ENCODE data around the gene PPARD. TPM values are rescaled to one million over a fixed set of nuclear protein-coding genes. Genes with fewer than 3 reads are reported as not detected.

PPARD gene
- total RNA-seq, 1 donor from 2014 or later, result 27.0 TPM

DNA sequence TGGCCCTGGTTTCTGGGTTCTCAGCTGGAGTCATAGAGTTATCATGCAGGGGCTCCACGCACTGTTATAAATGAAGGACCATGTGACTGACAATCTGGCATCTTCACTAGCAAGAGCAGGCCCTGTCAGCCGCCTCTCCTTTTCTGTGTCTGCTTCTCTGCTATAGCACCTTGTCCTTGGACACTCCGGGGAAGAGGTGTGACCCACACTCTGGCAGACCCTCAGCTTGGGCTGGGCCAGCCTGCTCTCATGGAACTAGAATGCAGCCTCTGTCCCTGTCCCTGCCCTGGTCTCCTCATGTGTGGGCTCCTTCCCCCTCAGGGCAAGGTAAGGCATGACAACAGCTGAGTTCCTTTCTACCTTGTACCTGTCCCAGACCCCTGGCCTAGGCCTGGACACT lies 98.8 kb downstream of the PPARD start:
- Mint-ChIP-seq H3K9me3 (ENCODE audit: low read depth) (no peaks in the 10 kb centered on the region), H3K36me3 (ENCODE audit: low read depth) (no peaks in the 10 kb centered on the region), H3K27ac (ENCODE audit: unreplicated experiment) (no peak overlapping the region), H3K4me3 (ENCODE audit: unreplicated experiment) (no peak overlapping the region), H3K27me3 (ENCODE audit: low read depth) (no peaks in the 10 kb centered on the region), H3K4me1 (ENCODE audit: low read depth) (no peaks in the 10 kb centered on the region)
- TF ChIP-seq, protein P1, sequence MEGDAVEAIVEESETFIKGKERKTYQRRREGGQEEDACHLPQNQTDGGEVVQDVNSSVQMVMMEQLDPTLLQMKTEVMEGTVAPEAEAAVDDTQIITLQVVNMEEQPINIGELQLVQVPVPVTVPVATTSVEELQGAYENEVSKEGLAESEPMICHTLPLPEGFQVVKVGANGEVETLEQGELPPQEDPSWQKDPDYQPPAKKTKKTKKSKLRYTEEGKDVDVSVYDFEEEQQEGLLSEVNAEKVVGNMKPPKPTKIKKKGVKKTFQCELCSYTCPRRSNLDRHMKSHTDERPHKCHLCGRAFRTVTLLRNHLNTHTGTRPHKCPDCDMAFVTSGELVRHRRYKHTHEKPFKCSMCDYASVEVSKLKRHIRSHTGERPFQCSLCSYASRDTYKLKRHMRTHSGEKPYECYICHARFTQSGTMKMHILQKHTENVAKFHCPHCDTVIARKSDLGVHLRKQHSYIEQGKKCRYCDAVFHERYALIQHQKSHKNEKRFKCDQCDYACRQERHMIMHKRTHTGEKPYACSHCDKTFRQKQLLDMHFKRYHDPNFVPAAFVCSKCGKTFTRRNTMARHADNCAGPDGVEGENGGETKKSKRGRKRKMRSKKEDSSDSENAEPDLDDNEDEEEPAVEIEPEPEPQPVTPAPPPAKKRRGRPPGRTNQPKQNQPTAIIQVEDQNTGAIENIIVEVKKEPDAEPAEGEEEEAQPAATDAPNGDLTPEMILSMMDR (IDR thresholded peaks at IDR 0.05), result no peak
- no peak for DNase-seq (ENCODE audit: low spot score)

DNA sequence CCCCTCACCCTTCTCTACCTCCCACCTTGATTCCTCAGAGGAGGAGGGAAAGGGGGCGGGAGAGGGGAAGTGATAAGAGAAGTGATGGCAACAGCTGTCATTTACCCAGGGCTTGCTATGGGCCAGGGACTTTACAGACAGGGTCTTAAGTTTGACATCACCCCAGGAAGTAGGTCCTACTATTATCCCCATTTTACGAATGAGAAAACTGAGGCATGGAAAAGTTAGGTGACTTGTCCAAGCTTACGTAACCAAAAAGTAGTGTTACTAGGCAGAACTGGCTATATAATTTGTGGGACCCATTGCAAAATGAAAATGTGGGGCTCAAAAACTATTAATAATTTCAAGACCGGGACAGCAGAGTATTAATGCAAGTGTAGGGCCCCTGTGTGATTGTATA lies 99.3 kb downstream of the PPARD start:
- no peak for DNase-seq (ENCODE audit: low spot score)
- no peak overlapping the region for H3K4me3 Mint-ChIP-seq (ENCODE audit: unreplicated experiment)
- TF ChIP-seq, protein P1 (IDR thresholded peaks at IDR 0.05), result no peak
- no peak overlapping the region for H3K27ac Mint-ChIP-seq (ENCODE audit: unreplicated experiment)
- H3K36me3 Mint-ChIP-seq (ENCODE audit: low read depth), result no peaks in the 10 kb centered on the region
- H3K27me3 Mint-ChIP-seq (ENCODE audit: low read depth), result no peaks in the 10 kb centered on the region
- no peaks in the 10 kb centered on the region for H3K9me3 Mint-ChIP-seq (ENCODE audit: low read depth)
- no peaks in the 10 kb centered on the region for H3K4me1 Mint-ChIP-seq (ENCODE audit: low read depth)

DNA sequence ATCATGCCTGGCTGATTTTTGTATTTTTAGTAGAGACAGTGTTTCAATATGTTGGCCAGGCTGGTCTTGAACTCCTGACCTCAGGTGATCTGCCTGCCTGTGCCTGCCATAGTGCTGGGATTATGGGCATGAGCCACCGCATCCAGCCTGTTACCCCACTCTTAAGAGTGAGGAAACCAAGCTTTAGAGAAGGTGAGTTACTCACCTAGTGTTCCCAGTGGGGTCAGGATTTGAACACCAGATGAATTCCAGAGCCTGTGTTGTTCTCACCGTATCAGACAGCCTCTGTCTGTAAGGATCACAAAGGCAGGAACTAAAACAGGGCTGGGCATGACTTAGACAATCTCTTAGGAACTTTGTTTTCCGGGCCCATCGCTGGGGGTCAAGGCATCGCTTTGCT lies 100.3 kb downstream of the PPARD start:
- no peak for DNase-seq (ENCODE audit: low spot score)
- Mint-ChIP-seq H3K27ac (ENCODE audit: unreplicated experiment) (no peak overlapping the region), H3K27me3 (ENCODE audit: low read depth) (no peaks in the 10 kb centered on the region), H3K4me1 (ENCODE audit: low read depth) (no peaks in the 10 kb centered on the region), H3K9me3 (ENCODE audit: low read depth) (no peaks in the 10 kb centered on the region), H3K4me3 (ENCODE audit: unreplicated experiment) (no peak overlapping the region), H3K36me3 (ENCODE audit: low read depth) (no peaks in the 10 kb centered on the region)
- TF ChIP-seq, protein P1 (IDR thresholded peaks at IDR 0.05), result no peak

DNA sequence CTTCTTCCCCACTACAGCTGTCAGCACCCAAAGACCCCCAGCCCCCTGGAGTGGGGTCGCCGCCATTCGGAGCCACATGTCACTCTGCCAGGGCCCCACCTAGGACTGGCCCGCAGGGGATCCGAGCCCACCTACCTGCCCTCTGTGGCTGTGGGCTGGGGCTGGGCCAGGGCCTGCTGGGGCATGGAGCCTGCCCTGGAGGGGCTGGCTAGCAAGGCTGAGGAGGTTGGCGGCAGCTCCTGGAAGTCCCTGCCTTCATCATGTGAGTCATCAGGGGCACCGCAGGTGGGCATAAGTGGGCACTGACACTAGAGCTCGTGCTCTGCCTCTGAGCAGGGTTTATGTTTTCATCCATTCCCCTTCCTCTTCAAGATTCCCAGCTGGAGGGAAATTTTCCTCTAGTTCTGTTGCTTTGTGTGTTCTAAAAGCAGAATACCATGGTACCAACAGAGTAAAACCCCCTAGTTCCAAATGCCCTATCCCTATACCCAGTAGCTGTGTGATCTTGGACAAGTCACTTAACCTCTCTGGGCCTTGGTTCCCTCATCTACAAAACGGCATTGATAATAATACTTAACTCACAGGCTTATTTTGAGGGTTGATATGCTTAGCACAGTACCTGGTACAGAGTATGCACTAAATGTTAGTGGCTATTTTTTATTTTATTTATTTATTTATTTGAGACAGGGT lies 101.1 kb downstream of the PPARD start:
- Mint-ChIP-seq H3K4me1 (ENCODE audit: low read depth) (no peaks in the 10 kb centered on the region), H3K27ac (ENCODE audit: unreplicated experiment) (no peak overlapping the region)

DNA sequence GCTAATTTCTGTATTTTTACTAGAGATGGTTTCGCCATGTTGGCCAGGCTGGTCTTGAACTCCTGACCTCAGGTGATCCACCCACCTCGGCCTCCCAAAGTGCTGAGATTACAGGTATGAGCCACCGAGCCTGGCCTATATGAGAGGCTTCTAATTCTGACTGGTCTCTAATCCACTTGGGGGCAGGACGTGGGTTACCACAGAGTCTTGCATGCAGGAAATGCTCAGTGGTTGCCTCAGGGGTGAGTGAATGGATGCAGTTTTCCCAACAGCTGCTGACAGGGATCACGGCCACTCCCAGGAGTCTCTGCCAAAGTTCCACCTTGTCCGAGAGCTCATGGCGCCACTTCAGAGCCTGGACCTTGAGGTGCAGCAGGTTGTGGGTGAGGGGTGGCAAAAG lies 103.3 kb downstream of the PPARD start:
- Mint-ChIP-seq H3K4me1 (ENCODE audit: low read depth) (no peaks in the 10 kb centered on the region), H3K27ac (ENCODE audit: unreplicated experiment) (no peak overlapping the region), H3K4me3 (ENCODE audit: unreplicated experiment) (no peak overlapping the region), H3K27me3 (ENCODE audit: low read depth) (no peaks in the 10 kb centered on the region), H3K36me3 (ENCODE audit: low read depth) (no peaks in the 10 kb centered on the region), H3K9me3 (ENCODE audit: low read depth) (no peaks in the 10 kb centered on the region)
- TF ChIP-seq, protein P1 (IDR thresholded peaks at IDR 0.05), result no peak
- no peak for DNase-seq (ENCODE audit: low spot score)

More for the DNA sequence above, 101.1 kb downstream of the PPARD start:
- TF ChIP-seq, protein P1 (IDR thresholded peaks at IDR 0.05), result no peak
- H3K27me3 Mint-ChIP-seq (ENCODE audit: low read depth), result no peaks in the 10 kb centered on the region
- no peak overlapping the region for H3K4me3 Mint-ChIP-seq (ENCODE audit: unreplicated experiment)
- H3K9me3 Mint-ChIP-seq (ENCODE audit: low read depth), result no peaks in the 10 kb centered on the region
- H3K36me3 Mint-ChIP-seq (ENCODE audit: low read depth), result no peaks in the 10 kb centered on the region
- no peak for DNase-seq (ENCODE audit: low spot score)

Measured in chondrocyte (in vitro differentiated cells).